Measurements from ENCODE around the gene VPS39. TPM values are rescaled to one million over a fixed set of nuclear protein-coding genes. Genes with fewer than 3 reads are reported as not detected.

VPS39 gene
- total and polyA plus RNA-seq, 2 experiments from 2014 or later, result 28.8 to 43.9 TPM

DNA sequence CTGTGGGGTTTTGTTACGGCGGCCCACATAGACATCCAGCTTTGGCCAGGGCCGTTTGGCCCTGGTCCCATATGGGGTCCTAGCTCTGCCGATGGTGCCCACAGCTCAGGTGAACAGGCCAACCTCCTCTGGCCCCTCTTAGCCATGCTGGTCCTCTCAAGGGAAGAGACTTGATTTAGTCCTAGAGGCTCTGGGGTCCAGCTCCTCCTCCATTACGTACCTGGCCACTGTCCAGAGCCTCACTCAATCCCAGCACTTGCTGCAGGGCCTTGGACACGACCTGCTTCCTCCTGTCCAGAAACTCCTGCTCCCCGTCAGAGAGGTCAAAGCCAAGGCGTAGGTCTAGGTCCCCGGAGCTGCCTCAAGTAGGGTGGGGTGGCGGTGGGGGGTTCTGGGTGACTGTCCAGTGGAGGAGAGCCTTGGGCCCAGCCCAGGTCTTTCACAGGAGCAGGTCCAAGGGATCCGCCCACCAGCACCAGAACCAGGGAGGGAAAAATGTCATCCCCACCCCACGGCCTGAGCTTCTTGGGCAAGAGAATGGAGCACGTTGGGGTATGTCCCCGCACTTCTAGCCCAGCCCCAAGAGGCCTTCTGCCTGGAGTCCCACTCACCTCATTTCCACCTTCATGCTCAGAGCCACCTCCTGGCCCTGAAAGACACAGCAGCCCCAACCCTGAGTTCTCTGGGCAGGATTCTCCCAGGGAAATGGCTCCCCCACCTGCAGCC lies 58.4 kb downstream of the VPS39 start:
- H3K9me3 ChIP-seq (ENCODE audit: low read depth), result no peaks in the 10 kb centered on the region
- TF ChIP-seq EZH2phosphoT487 (IDR thresholded peaks at IDR 0.05; ENCODE audit: low read depth, severe bottlenecking, unreplicated experiment) (no peak), EZH2 (IDR thresholded peaks at IDR 0.05; ENCODE audit: borderline replicate concordance) (no peak)
- TF ChIP-seq, protein P1, sequence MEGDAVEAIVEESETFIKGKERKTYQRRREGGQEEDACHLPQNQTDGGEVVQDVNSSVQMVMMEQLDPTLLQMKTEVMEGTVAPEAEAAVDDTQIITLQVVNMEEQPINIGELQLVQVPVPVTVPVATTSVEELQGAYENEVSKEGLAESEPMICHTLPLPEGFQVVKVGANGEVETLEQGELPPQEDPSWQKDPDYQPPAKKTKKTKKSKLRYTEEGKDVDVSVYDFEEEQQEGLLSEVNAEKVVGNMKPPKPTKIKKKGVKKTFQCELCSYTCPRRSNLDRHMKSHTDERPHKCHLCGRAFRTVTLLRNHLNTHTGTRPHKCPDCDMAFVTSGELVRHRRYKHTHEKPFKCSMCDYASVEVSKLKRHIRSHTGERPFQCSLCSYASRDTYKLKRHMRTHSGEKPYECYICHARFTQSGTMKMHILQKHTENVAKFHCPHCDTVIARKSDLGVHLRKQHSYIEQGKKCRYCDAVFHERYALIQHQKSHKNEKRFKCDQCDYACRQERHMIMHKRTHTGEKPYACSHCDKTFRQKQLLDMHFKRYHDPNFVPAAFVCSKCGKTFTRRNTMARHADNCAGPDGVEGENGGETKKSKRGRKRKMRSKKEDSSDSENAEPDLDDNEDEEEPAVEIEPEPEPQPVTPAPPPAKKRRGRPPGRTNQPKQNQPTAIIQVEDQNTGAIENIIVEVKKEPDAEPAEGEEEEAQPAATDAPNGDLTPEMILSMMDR (IDR thresholded peaks at IDR 0.05; ENCODE audit: poor library complexity), result no peak
- DNase-seq (ENCODE audit: low spot score), result no peak
- H3K27me3 ChIP-seq, result no peaks in the 10 kb centered on the region
- H3K4me2 ChIP-seq, result no peak overlapping the region
- no peak overlapping the region for H3K4me3 ChIP-seq
- WGBS (ENCODE audit: low lambda C conversion rate, missing lambda C conversion rate), result 91% methylated on average over 14 of the region's 14 CpGs
- H3K4me1 ChIP-seq (ENCODE audit: insufficient read depth), result no peaks in the 10 kb centered on the region
- H3K27ac ChIP-seq, result no peak overlapping the region
- H4K20me1 ChIP-seq (ENCODE audit: insufficient read depth, poor library complexity, severe bottlenecking), result no peaks in the 10 kb centered on the region
- H3K79me2 ChIP-seq, result no peaks in the 10 kb centered on the region
- H2AFZ ChIP-seq, result no peak overlapping the region
- no peaks in the 10 kb centered on the region for H3K36me3 ChIP-seq (replicated peaks; ENCODE audit: insufficient read depth, low read depth)
- H3K9me2 ChIP-seq (replicated peaks; ENCODE audit: insufficient read depth), result no peaks in the 10 kb centered on the region

DNA sequence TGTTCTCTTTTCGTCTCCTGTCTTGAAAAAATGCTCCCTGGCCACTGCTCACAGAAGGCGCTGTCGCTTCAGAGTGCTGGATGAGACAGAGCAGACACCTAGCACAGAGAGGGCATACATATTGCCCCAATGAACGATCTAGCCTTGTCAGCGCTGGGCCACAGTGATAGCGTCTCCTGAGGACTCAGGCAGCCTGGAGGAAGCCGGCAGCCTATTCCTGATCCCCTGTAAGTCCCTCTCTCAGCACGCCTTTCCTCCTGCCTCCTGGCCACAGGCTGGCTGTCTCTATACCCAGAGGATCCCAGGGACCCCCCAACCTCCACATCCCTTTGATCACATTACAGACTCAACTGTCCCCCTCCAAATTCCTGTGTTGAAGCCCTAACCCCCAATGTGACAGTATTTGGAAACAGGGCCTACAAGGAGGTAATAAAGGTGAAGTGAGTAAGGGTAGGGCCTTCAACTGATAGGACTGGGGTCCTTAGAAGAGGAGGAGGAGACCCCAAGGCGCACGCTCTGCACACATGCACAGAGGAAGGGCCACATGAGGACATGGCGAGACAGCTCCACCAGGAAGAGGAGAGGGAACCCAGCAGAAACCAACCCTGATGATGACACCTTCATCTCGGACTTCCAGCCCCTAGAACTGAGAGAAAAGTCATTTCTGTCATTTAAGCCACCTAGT lies 59.2 kb downstream of the VPS39 start:
- no peak overlapping the region for H2AFZ ChIP-seq
- H3K79me2 ChIP-seq, result no peaks in the 10 kb centered on the region
- H3K27me3 ChIP-seq, result no peaks in the 10 kb centered on the region
- H3K4me1 ChIP-seq (ENCODE audit: insufficient read depth), result no peaks in the 10 kb centered on the region
- TF ChIP-seq EZH2 (IDR thresholded peaks at IDR 0.05; ENCODE audit: borderline replicate concordance) (no peak), EZH2phosphoT487 (IDR thresholded peaks at IDR 0.05; ENCODE audit: low read depth, severe bottlenecking, unreplicated experiment) (no peak)
- TF ChIP-seq, protein P1 (IDR thresholded peaks at IDR 0.05; ENCODE audit: poor library complexity), result no peak
- DNase-seq (ENCODE audit: low spot score), result no peak
- no peaks in the 10 kb centered on the region for H3K9me2 ChIP-seq (replicated peaks; ENCODE audit: insufficient read depth)
- H4K20me1 ChIP-seq (ENCODE audit: insufficient read depth, poor library complexity, severe bottlenecking), result no peaks in the 10 kb centered on the region
- H3K36me3 ChIP-seq (replicated peaks; ENCODE audit: insufficient read depth, low read depth), result no peaks in the 10 kb centered on the region
- no peak overlapping the region for H3K27ac ChIP-seq
- WGBS (ENCODE audit: low lambda C conversion rate, missing lambda C conversion rate), result 73% methylated on average over 12 of the region's 12 CpGs
- H3K4me2 ChIP-seq, result no peak overlapping the region
- no peak overlapping the region for H3K4me3 ChIP-seq
- H3K9me3 ChIP-seq (ENCODE audit: low read depth), result no peaks in the 10 kb centered on the region

DNA sequence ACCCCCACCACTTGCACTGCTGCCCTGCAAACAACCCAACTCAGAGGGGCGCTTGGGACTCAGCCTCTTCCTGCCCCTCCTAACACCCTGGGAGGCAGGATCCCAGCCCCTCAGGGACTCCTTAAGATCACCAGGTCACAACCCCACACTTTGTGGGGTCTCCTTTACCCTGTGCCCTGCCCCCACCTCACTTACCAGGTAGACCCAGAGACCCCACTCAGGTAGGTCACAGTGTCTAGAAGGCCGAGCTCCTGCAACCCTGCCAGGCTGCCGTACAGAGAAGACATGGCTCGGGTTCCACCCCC lies 60.7 kb downstream of the VPS39 start:
- no peaks in the 10 kb centered on the region for H3K36me3 ChIP-seq (replicated peaks; ENCODE audit: insufficient read depth, low read depth)
- 92% methylated on average over 4 of the region's 4 CpGs for WGBS (ENCODE audit: low lambda C conversion rate, missing lambda C conversion rate)
- H3K4me3 ChIP-seq, result no peak overlapping the region
- no peak overlapping the region for H2AFZ ChIP-seq
- H3K9me3 ChIP-seq (ENCODE audit: low read depth), result no peaks in the 10 kb centered on the region
- TF ChIP-seq, protein P1 (IDR thresholded peaks at IDR 0.05; ENCODE audit: poor library complexity), result no peak
- no peak for TF ChIP-seq EZH2 (IDR thresholded peaks at IDR 0.05; ENCODE audit: borderline replicate concordance)
- no peak for TF ChIP-seq EZH2phosphoT487 (IDR thresholded peaks at IDR 0.05; ENCODE audit: low read depth, severe bottlenecking, unreplicated experiment)
- no peaks in the 10 kb centered on the region for H4K20me1 ChIP-seq (ENCODE audit: insufficient read depth, poor library complexity, severe bottlenecking)
- no peak for DNase-seq (ENCODE audit: low spot score)
- no peaks in the 10 kb centered on the region for H3K27me3 ChIP-seq
- H3K79me2 ChIP-seq, result no peaks in the 10 kb centered on the region
- H3K4me2 ChIP-seq, result no peak overlapping the region
- no peaks in the 10 kb centered on the region for H3K9me2 ChIP-seq (replicated peaks; ENCODE audit: insufficient read depth)
- H3K27ac ChIP-seq, result no peak overlapping the region
- H3K4me1 ChIP-seq (ENCODE audit: insufficient read depth), result no peaks in the 10 kb centered on the region

All from hepatocyte (in vitro differentiated cells).